Rectal smooth muscle tissue (tissue), 1 donor: Measurements from ENCODE around the gene SND1.

ENCODE experiments used
- H3K27ac ChIP-seq: one replicate; pipeline ENCODE4 v1.7.0; 2013; ENCODE audit warnings: low read depth, low read length, inconsistent platforms
- H3K27me3 ChIP-seq: one replicate; pipeline ENCODE4 v1.7.0; 2013; ENCODE audit warnings: low read length; ENCODE audit not compliant: control insufficient read depth, insufficient read depth
- H3K36me3 ChIP-seq: one replicate; pipeline ENCODE4 v1.7.0; 2013; ENCODE audit warnings: low read length; ENCODE audit not compliant: control insufficient read depth, insufficient read depth
- H3K4me1 ChIP-seq: one replicate; pipeline ENCODE4 v1.7.0; 2013; ENCODE audit warnings: low read length; ENCODE audit not compliant: control insufficient read depth, insufficient read depth
- H3K4me3 ChIP-seq: one replicate; pipeline ENCODE4 v1.7.0; 2013; ENCODE audit warnings: low read length
- H3K9ac ChIP-seq: one replicate; pipeline ENCODE4 v1.7.0; 2013; ENCODE audit warnings: low read length

The SND1 gene

GRCh38 chr7:128084896-128085608 lies 433.1 kb downstream of the SND1 start:
- no peak overlapping the region for H3K4me3 ChIP-seq
- no peaks in the 10 kb centered on the region for H3K27me3 ChIP-seq
- no peaks in the 10 kb centered on the region for H3K4me1 ChIP-seq
- no peak overlapping the region for H3K9ac ChIP-seq
- H3K36me3 ChIP-seq, result peaks cover 22% of the 10 kb centered on the region
- no peak overlapping the region for H3K27ac ChIP-seq

GRCh38 chr7:128090492-128090891 lies 438.5 kb downstream of the SND1 start:
- no peak overlapping the region for H3K27ac ChIP-seq
- H3K27me3 ChIP-seq, result no peaks in the 10 kb centered on the region
- peaks cover 32% of the 10 kb centered on the region for H3K36me3 ChIP-seq
- H3K9ac ChIP-seq, result no peak overlapping the region
- H3K4me1 ChIP-seq, result no peaks in the 10 kb centered on the region
- no peak overlapping the region for H3K4me3 ChIP-seq

GRCh38 chr7:128091106-128091505 lies 439.1 kb downstream of the SND1 start:
- H3K4me1 ChIP-seq, result no peaks in the 10 kb centered on the region
- peaks cover 29% of the 10 kb centered on the region for H3K36me3 ChIP-seq
- H3K27me3 ChIP-seq, result no peaks in the 10 kb centered on the region
- no peak overlapping the region for H3K4me3 ChIP-seq
- no peak overlapping the region for H3K27ac ChIP-seq
- no peak overlapping the region for H3K9ac ChIP-seq

GRCh38 chr7:128092221-128092620 lies 440.2 kb downstream of the SND1 start:
- Histone ChIP-seq H3K27me3 (no peaks in the 10 kb centered on the region), H3K36me3 (peaks cover 28% of the 10 kb centered on the region), H3K4me1 (no peaks in the 10 kb centered on the region), H3K9ac (no peak overlapping the region), H3K4me3 (no peak overlapping the region), H3K27ac (no peak overlapping the region)

- H3K27me3 ChIP-seq, result no peaks in the 10 kb centered on the region
- no peaks in the 10 kb centered on the region for H3K4me1 ChIP-seq
- no peak overlapping the region for H3K27ac ChIP-seq
- no peak overlapping the region for H3K4me3 ChIP-seq
- H3K9ac ChIP-seq, result no peak overlapping the region
- peaks cover 22% of the 10 kb centered on the region for H3K36me3 ChIP-seq
These were observed 441.9 kb downstream of the SND1 start for GRCh38 chr7:128093614-128094570.

GRCh38 chr7:128094686-128095085 lies 442.7 kb downstream of the SND1 start:
- Histone ChIP-seq H3K4me1 (no peaks in the 10 kb centered on the region), H3K27me3 (no peaks in the 10 kb centered on the region), H3K27ac (no peak overlapping the region), H3K9ac (no peak overlapping the region), H3K36me3 (peaks cover 22% of the 10 kb centered on the region), H3K4me3 (no peak overlapping the region)

GRCh38 chr7:128097211-128097731 lies 445.3 kb downstream of the SND1 start:
- Histone ChIP-seq H3K4me1 (no peaks in the 10 kb centered on the region), H3K9ac (no peak overlapping the region), H3K36me3 (peaks cover 9% of the 10 kb centered on the region), H3K4me3 (no peak overlapping the region), H3K27ac (no peak overlapping the region), H3K27me3 (no peaks in the 10 kb centered on the region)

GRCh38 chr7:128098629-128099028 lies 446.6 kb downstream of the SND1 start:
- no peaks in the 10 kb centered on the region for H3K4me1 ChIP-seq
- no peak overlapping the region for H3K4me3 ChIP-seq
- no peak overlapping the region for H3K9ac ChIP-seq
- H3K36me3 ChIP-seq, result peaks cover 3% of the 10 kb centered on the region
- peaks cover 3% of the 10 kb centered on the region for H3K27me3 ChIP-seq
- H3K27ac ChIP-seq, result no peak overlapping the region

- Histone ChIP-seq H3K36me3 (peaks cover 3% of the 10 kb centered on the region), H3K4me3 (no peak overlapping the region), H3K9ac (no peak overlapping the region), H3K27ac (no peak overlapping the region), H3K4me1 (no peaks in the 10 kb centered on the region), H3K27me3 (peaks cover 7% of the 10 kb centered on the region)
These were observed 447.2 kb downstream of the SND1 start for GRCh38 chr7:128099204-128099671.

- no peak overlapping the region for H3K9ac ChIP-seq
- H3K4me3 ChIP-seq, result no peak overlapping the region
- H3K4me1 ChIP-seq, result no peaks in the 10 kb centered on the region
- H3K27ac ChIP-seq, result no peak overlapping the region
- H3K36me3 ChIP-seq, result peaks cover 3% of the 10 kb centered on the region
- H3K27me3 ChIP-seq, result peaks cover 7% of the 10 kb centered on the region
These were observed 448.4 kb downstream of the SND1 start for GRCh38 chr7:128100225-128100948.

- Histone ChIP-seq H3K4me3 (no peak overlapping the region), H3K27ac (no peak overlapping the region), H3K9ac (no peak overlapping the region), H3K4me1 (no peaks in the 10 kb centered on the region), H3K27me3 (peaks cover 7% of the 10 kb centered on the region), H3K36me3 (peaks cover 1% of the 10 kb centered on the region)
These were observed 449.1 kb downstream of the SND1 start for GRCh38 chr7:128100949-128101713.
